Measurements from ENCODE around the gene TWSG1.
"Not testable (repeated sequence)": the region's sequence is repeated elsewhere in the genome, so short reads cannot be mapped to it uniquely, and the experiment has no call there.

The TWSG1 gene

GRCh38 chr18:9429662-9429993 lies 95.1 kb downstream of the TWSG1 start:
- in situ Hi-C loops (cut with HindIII; ENCODE audit: low pct_ligation_motif_present, low sequenced_read_pairs): no loop called here
- Histone ChIP-seq H3K27ac (no peak overlapping the region), H3K36me3 (replicated peaks) (no peaks in the 10 kb centered on the region), H3K27me3 (replicated peaks) (no peaks in the 10 kb centered on the region), H3K4me3 (ENCODE audit: low read depth, low read length) (no peak overlapping the region)
- DNase-seq: no peak
- TF ChIP-seq CTCF (IDR thresholded peaks at IDR 0.05; ENCODE audit: low read depth, low read length, missing control alignments): no peak

- in situ Hi-C loops (cut with HindIII; ENCODE audit: low pct_ligation_motif_present, low sequenced_read_pairs); DNase-seq; H3K27ac ChIP-seq: not testable (repeated sequence)
These were observed 95.7 kb downstream of the TWSG1 start for GRCh38 chr18:9430315-9430714.

GRCh38 chr18:9431296-9431695 lies 96.7 kb downstream of the TWSG1 start:
- Histone ChIP-seq H3K36me3 (replicated peaks) (no peaks in the 10 kb centered on the region), H3K27me3 (replicated peaks) (no peaks in the 10 kb centered on the region), H3K27ac (no peak overlapping the region), H3K4me3 (ENCODE audit: low read depth, low read length) (no peak overlapping the region)
- DNase-seq: no peak
- in situ Hi-C loops (cut with HindIII; ENCODE audit: low pct_ligation_motif_present, low sequenced_read_pairs): no loop called here
- no peak for TF ChIP-seq CTCF (IDR thresholded peaks at IDR 0.05; ENCODE audit: low read depth, low read length, missing control alignments)

More at GRCh38 chr18:9430315-9430714, 95.7 kb downstream of the TWSG1 start:
- H3K27me3 ChIP-seq (replicated peaks); H3K36me3 ChIP-seq (replicated peaks); H3K4me3 ChIP-seq (ENCODE audit: low read depth, low read length): not testable (repeated sequence)

GRCh38 chr18:9433122-9433521 lies 98.5 kb downstream of the TWSG1 start:
- H3K36me3 ChIP-seq (replicated peaks); H3K4me3 ChIP-seq (ENCODE audit: low read depth, low read length); H3K27ac ChIP-seq; H3K27me3 ChIP-seq (replicated peaks); in situ Hi-C loops (cut with HindIII; ENCODE audit: low pct_ligation_motif_present, low sequenced_read_pairs); DNase-seq: not testable (repeated sequence)

- in situ Hi-C loops (cut with HindIII; ENCODE audit: low pct_ligation_motif_present, low sequenced_read_pairs): no loop called here
- TF ChIP-seq CTCF (IDR thresholded peaks at IDR 0.05; ENCODE audit: low read depth, low read length, missing control alignments): no peak
- Histone ChIP-seq H3K27ac (no peak overlapping the region), H3K4me3 (ENCODE audit: low read depth, low read length) (no peak overlapping the region), H3K36me3 (replicated peaks) (no peaks in the 10 kb centered on the region), H3K27me3 (replicated peaks) (no peaks in the 10 kb centered on the region)
- DNase-seq: no peak
These were observed 99.1 kb downstream of the TWSG1 start for GRCh38 chr18:9433671-9434121.

- H3K4me3 ChIP-seq (ENCODE audit: low read depth, low read length): no peak overlapping the region
- no peaks in the 10 kb centered on the region for H3K27me3 ChIP-seq (replicated peaks)
- no peak for DNase-seq
- in situ Hi-C loops (cut with HindIII; ENCODE audit: low pct_ligation_motif_present, low sequenced_read_pairs): no loop called here
- no peak overlapping the region for H3K27ac ChIP-seq
- no peaks in the 10 kb centered on the region for H3K36me3 ChIP-seq (replicated peaks)
- TF ChIP-seq CTCF (IDR thresholded peaks at IDR 0.05; ENCODE audit: low read depth, low read length, missing control alignments): no peak
These were observed 99.6 kb downstream of the TWSG1 start for GRCh38 chr18:9434122-9434701.

- no peaks in the 10 kb centered on the region for H3K27me3 ChIP-seq (replicated peaks)
- DNase-seq: no peak
- no peak overlapping the region for H3K4me3 ChIP-seq (ENCODE audit: low read depth, low read length)
- in situ Hi-C loops (cut with HindIII; ENCODE audit: low pct_ligation_motif_present, low sequenced_read_pairs): no loop called here
- H3K27ac ChIP-seq: no peak overlapping the region
- H3K36me3 ChIP-seq (replicated peaks): no peaks in the 10 kb centered on the region
- TF ChIP-seq CTCF (IDR thresholded peaks at IDR 0.05; ENCODE audit: low read depth, low read length, missing control alignments): no peak
These were observed 100.5 kb downstream of the TWSG1 start for GRCh38 chr18:9435041-9435440.
